GM18873 (cell line): ENCODE results near the gene ADGRG1.
"Not testable (repeated sequence)": the region's sequence is repeated elsewhere in the genome, so short reads cannot be mapped to it uniquely, and the experiment has no call there.

Source experiments
- ATAC-seq: cut with Tn5 transposase; IDR thresholded peaks from one replicate; pipeline ENCODE4 v1.9.1; 2021; ENCODE audit warnings: mild to moderate bottlenecking, moderate library complexity, moderate number of reproducible peaks; ENCODE audit not compliant: unreplicated experiment, low FRiP score

ADGRG1 gene

GRCh38 chr16:57663917-57664661 is 35.7 kb downstream of the ADGRG1 start:
- no peak for ATAC-seq

GRCh38 chr16:57664662-57665025 is 36.2 kb downstream of the ADGRG1 start:
- no peak for ATAC-seq

- ATAC-seq = no peak
Observed at GRCh38 chr16:57665541-57665940, 37.1 kb downstream of the ADGRG1 start.

- ATAC-seq = no peak
Observed at GRCh38 chr16:57666353-57667047, 38.1 kb downstream of the ADGRG1 start.

GRCh38 chr16:57667048-57667525 is 38.7 kb downstream of the ADGRG1 start:
- ATAC-seq = no peak

- no peak for ATAC-seq
Observed at GRCh38 chr16:57667526-57668262, 39.3 kb downstream of the ADGRG1 start.

- ATAC-seq = no peak
Observed at GRCh38 chr16:57668263-57668571, 39.8 kb downstream of the ADGRG1 start, which contains the start of gene ADGRG3. Gene ADGRG3, plus strand, starts transcription at chr16:57668306. Its CDS starts 42 bp downstream, at chr16:57668348.

GRCh38 chr16:57668630-57669475 is 40.4 kb downstream of the ADGRG1 start:
- ATAC-seq = no peak

GRCh38 chr16:57669476-57670162 is 41.2 kb downstream of the ADGRG1 start:
- no peak for ATAC-seq

GRCh38 chr16:57670196-57670595 is 41.8 kb downstream of the ADGRG1 start:
- ATAC-seq = no peak

- ATAC-seq = not testable (repeated sequence)
Observed at GRCh38 chr16:57671451-57671850, 43.0 kb downstream of the ADGRG1 start.

GRCh38 chr16:57672416-57672815 is 44.0 kb downstream of the ADGRG1 start:
- no peak for ATAC-seq

- ATAC-seq = no peak
Observed at GRCh38 chr16:57672824-57673223, 44.4 kb downstream of the ADGRG1 start.

- no peak for ATAC-seq
Observed at GRCh38 chr16:57675741-57676551, 47.5 kb downstream of the ADGRG1 start.

- ATAC-seq = no peak
Observed at GRCh38 chr16:57676553-57677085, 48.2 kb downstream of the ADGRG1 start.

- no peak for ATAC-seq
Observed at GRCh38 chr16:57677622-57678369, 49.4 kb downstream of the ADGRG1 start.

- ATAC-seq = no peak
Observed at GRCh38 chr16:57679016-57679415, 50.6 kb downstream of the ADGRG1 start.
